ENCODE data around the gene LZTS2.

DNA sequence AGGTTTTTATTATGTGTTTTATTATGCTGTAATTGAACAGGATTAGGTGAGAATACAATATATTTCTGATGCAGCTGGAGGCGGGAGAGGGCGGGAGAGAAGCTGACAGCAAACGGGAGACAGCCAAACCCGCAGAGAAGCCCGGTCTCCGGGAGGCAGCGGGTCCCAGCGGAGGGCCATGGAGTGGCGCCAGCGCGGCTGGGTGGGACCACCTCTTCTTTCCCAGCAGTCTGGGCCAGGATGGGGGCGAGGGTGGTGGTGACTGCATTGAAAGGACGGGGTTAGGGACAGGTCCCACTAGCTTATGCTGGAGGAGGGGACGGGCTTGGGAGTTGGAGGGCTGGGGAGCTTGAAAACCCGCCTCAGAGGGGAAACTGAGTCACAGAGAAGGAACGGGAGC lies 47.7 kb downstream of the LZTS2 start:
- no peak for TF ChIP-seq EP300 (IDR thresholded peaks at IDR 0.05)
- TF ChIP-seq, protein P1, sequence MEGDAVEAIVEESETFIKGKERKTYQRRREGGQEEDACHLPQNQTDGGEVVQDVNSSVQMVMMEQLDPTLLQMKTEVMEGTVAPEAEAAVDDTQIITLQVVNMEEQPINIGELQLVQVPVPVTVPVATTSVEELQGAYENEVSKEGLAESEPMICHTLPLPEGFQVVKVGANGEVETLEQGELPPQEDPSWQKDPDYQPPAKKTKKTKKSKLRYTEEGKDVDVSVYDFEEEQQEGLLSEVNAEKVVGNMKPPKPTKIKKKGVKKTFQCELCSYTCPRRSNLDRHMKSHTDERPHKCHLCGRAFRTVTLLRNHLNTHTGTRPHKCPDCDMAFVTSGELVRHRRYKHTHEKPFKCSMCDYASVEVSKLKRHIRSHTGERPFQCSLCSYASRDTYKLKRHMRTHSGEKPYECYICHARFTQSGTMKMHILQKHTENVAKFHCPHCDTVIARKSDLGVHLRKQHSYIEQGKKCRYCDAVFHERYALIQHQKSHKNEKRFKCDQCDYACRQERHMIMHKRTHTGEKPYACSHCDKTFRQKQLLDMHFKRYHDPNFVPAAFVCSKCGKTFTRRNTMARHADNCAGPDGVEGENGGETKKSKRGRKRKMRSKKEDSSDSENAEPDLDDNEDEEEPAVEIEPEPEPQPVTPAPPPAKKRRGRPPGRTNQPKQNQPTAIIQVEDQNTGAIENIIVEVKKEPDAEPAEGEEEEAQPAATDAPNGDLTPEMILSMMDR (IDR thresholded peaks at IDR 0.05) = no peak
- no peak for TF ChIP-seq POLR2A (IDR thresholded peaks at IDR 0.05)
